ENCODE results near the gene CMTR2.
"Not testable (repeated sequence)": the region's sequence is repeated elsewhere in the genome, so short reads cannot be mapped to it uniquely, and the experiment has no call there.

The CMTR2 gene

GRCh38 chr16:71288890-71289731, at the start of gene CMTR2:
TSS of gene CMTR2 (minus strand) at chr16:71289402. CDS start at chr16:71285920, 3,482 bp downstream.
- peak; percentile 87 for DNase-seq

- no peak for DNase-seq
Measured at GRCh38 chr16:71338632-71339031, 49.4 kb upstream of the CMTR2 start.

- DNase-seq = no peak
Measured at GRCh38 chr16:71338193-71338592, 49.0 kb upstream of the CMTR2 start.

- no peak for DNase-seq
Measured at GRCh38 chr16:71337631-71338030, 48.4 kb upstream of the CMTR2 start.

- no peak for DNase-seq
Measured at GRCh38 chr16:71328151-71328550, 38.9 kb upstream of the CMTR2 start.

GRCh38 chr16:71327720-71328119, 38.5 kb upstream of the CMTR2 start:
- no peak for DNase-seq

GRCh38 chr16:71319999-71320398, 30.8 kb upstream of the CMTR2 start:
- DNase-seq = no peak

GRCh38 chr16:71315269-71315668, 26.1 kb upstream of the CMTR2 start:
- DNase-seq = no peak

GRCh38 chr16:71313591-71313990, 24.4 kb upstream of the CMTR2 start:
- not testable (repeated sequence) for DNase-seq

GRCh38 chr16:71311553-71312158, 22.5 kb upstream of the CMTR2 start:
- DNase-seq = no peak

- DNase-seq = no peak
Measured at GRCh38 chr16:71303938-71304337, 14.7 kb upstream of the CMTR2 start.

- no peak for DNase-seq
Measured at GRCh38 chr16:71297341-71297634, 8.1 kb upstream of the CMTR2 start.

GRCh38 chr16:71296584-71297340, 7.6 kb upstream of the CMTR2 start:
- no peak for DNase-seq

GRCh38 chr16:71295950-71296349, 6.7 kb upstream of the CMTR2 start:
- no peak for DNase-seq

- no peak for DNase-seq
Measured at GRCh38 chr16:71293919-71294318, 4.7 kb upstream of the CMTR2 start.

GRCh38 chr16:71292095-71292494, 2.9 kb upstream of the CMTR2 start:
- not testable (repeated sequence) for DNase-seq

- no peak for DNase-seq
Measured at GRCh38 chr16:71289732-71290062, 495 bp upstream of the CMTR2 start.

- DNase-seq = no peak
Measured at GRCh38 chr16:71288570-71288889, 672 bp downstream of the CMTR2 start.

GRCh38 chr16:71287911-71288310, 1.3 kb downstream of the CMTR2 start:
- no peak for DNase-seq

- no peak for DNase-seq
Measured at GRCh38 chr16:71287454-71287853, 1.7 kb downstream of the CMTR2 start.

GRCh38 chr16:71283612-71284011, 5.6 kb downstream of the CMTR2 start:
- no peak for DNase-seq

- DNase-seq = no peak
Measured at GRCh38 chr16:71282943-71283342, 6.3 kb downstream of the CMTR2 start.

- DNase-seq = no peak
Measured at GRCh38 chr16:71276589-71277334, 12.4 kb downstream of the CMTR2 start.

- no peak for DNase-seq
Measured at GRCh38 chr16:71273384-71273783, 15.8 kb downstream of the CMTR2 start.

Data from NCI-H2029 (cell line).